Stimulated activated naive CD8-positive, alpha-beta T cell treated with anti-CD3 and anti-CD28 coated beads, Interleukin-15, Interleukin-2, amounts not matched to agents 100 ng/mL and 50 ng/mL, for 24 hours (primary cell): Measurements from ENCODE around the gene NSUN4.

Source experiments
- H3K27ac Mint-ChIP-seq: one replicate; pipeline ENCODE4 v1.8.0; 2021; ENCODE audit warnings: mild to moderate bottlenecking, mixed read lengths
- H3K27me3 Mint-ChIP-seq: one replicate; pipeline ENCODE4 v1.8.0; 2021; ENCODE audit warnings: mixed read lengths
- H3K36me3 Mint-ChIP-seq: one replicate; pipeline ENCODE4 v1.8.0; 2021; ENCODE audit warnings: low read depth, mixed read lengths
- H3K4me1 Mint-ChIP-seq: one replicate; pipeline ENCODE4 v1.8.0; 2021; ENCODE audit warnings: low read depth, mixed read lengths
- H3K4me3 Mint-ChIP-seq: one replicate; pipeline ENCODE4 v1.8.0; 2021; ENCODE audit warnings: mild to moderate bottlenecking, mixed read lengths
- H3K9me3 Mint-ChIP-seq: one replicate; pipeline ENCODE4 v1.8.0; 2021; ENCODE audit warnings: mixed read lengths

Gene NSUN4

DNA sequence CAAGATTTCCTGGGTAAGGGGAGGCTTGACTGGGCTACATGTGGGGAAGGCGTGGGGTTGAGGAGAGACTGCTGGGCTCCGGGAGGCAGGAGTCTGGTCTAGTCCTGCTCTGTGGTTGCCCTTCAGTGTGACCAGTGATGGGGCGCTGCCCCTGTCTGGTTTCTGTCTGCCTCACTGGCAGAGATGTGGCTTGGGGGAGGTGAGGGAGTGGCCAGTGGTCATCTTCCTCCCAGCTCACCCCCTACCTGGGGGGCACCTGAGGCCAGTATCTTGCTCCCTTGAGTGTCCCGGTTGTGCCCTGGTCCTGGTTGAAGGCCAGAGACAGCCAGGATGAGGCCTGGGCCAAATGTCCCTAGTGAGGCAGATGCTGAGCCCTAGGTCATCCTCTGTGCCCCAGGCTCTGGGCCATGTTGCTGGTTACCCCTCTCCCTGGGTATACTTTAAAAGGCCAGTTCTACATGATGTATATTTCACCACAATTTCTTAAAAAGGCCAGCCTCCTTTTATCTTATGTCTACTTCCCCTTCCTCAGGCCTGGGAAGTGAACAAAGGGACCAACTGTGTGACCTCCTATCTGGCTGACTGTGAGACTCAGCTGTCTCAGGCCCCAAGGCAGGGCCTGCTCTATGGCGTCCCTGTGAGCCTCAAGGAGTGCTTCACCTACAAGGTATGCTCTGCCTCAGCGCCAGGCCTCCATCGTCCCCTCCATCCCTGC lies 64.0 kb downstream of the NSUN4 start:
- Mint-ChIP-seq H3K36me3 (no peaks in the 10 kb centered on the region), H3K4me1 (no peaks in the 10 kb centered on the region), H3K27ac (no peak overlapping the region), H3K9me3 (no peaks in the 10 kb centered on the region), H3K4me3 (no peak overlapping the region), H3K27me3 (no peaks in the 10 kb centered on the region)

DNA sequence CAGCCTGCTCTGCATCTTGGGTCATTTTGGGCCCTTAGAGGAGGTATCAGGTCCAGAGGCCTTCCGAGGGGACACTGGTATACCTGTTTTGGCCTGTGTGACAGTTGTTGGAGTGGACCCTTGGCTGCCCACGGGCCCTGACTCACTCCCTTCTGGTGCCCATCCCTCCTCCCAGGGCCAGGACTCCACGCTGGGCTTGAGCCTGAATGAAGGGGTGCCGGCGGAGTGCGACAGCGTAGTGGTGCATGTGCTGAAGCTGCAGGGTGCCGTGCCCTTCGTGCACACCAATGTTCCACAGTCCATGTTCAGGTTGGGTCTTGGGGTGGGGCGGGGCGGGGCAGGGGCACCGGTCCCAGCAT lies 64.6 kb downstream of the NSUN4 start:
- Mint-ChIP-seq H3K36me3 (no peaks in the 10 kb centered on the region), H3K4me1 (no peaks in the 10 kb centered on the region), H3K27me3 (no peaks in the 10 kb centered on the region), H3K4me3 (no peak overlapping the region), H3K27ac (no peak overlapping the region), H3K9me3 (no peaks in the 10 kb centered on the region)

DNA sequence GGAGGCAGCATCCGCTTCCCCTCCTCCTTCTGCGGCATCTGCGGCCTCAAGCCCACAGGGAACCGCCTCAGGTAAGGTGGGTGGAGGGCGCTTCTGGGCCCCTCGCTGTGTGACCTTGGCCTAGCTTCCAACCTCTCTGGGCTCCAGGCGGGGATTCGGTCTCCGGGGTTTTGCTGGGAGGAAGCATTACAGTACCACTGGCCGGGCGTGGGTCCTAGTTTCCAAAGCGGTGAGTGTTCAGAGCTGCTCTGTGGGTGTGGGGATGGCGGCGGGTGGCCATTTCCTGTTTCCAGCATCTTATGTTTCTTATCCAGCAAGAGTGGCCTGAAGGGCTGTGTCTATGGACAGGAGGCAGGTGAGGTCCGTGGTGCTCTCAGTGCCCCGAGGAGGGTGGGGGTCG lies 65.1 kb downstream of the NSUN4 start:
- Mint-ChIP-seq H3K27ac (no peak overlapping the region), H3K36me3 (no peaks in the 10 kb centered on the region), H3K9me3 (no peaks in the 10 kb centered on the region)

DNA sequence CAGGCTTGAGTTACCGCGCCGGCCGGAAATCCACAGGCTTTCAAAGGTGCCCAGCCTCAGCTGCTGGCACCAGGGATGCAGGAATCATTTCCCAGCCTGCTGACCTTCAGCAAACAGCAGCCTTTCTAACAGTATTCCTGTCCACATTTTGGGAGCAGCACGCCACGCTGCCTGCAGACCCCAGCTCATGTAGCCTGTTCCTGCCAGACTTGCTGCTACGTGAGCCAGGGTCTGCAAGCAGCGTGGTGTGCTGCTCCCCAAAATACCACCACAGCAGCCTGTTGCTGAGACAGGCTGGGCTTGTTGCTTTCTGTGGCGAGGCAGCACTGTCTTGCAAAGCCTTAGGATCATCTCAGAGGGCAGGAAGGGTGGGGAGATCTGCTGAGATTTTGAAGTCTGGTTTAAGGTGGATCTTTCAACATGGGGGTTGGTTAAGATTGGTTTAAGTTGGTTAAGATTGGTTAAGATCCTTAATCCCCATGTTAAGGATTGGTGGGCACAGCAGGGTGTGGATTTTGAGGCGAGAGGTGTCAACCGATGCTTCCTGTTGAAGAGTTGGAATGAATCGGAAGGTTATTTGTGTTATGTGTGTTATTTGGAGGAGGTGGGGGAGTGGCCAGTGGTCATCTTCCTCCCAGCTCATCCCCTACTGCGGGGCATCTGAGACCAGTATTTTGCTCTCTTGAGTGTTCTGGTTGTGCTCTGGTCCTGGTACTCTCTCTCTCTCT lies 66.4 kb downstream of the NSUN4 start:
- no peak overlapping the region for H3K27ac Mint-ChIP-seq
- H3K9me3 Mint-ChIP-seq, result no peaks in the 10 kb centered on the region
- H3K4me1 Mint-ChIP-seq, result no peaks in the 10 kb centered on the region
- no peaks in the 10 kb centered on the region for H3K36me3 Mint-ChIP-seq
- no peaks in the 10 kb centered on the region for H3K27me3 Mint-ChIP-seq
- no peak overlapping the region for H3K4me3 Mint-ChIP-seq

More for the DNA sequence above, 65.1 kb downstream of the NSUN4 start:
- Mint-ChIP-seq H3K4me3 (no peak overlapping the region), H3K4me1 (no peaks in the 10 kb centered on the region), H3K27me3 (no peaks in the 10 kb centered on the region)

DNA sequence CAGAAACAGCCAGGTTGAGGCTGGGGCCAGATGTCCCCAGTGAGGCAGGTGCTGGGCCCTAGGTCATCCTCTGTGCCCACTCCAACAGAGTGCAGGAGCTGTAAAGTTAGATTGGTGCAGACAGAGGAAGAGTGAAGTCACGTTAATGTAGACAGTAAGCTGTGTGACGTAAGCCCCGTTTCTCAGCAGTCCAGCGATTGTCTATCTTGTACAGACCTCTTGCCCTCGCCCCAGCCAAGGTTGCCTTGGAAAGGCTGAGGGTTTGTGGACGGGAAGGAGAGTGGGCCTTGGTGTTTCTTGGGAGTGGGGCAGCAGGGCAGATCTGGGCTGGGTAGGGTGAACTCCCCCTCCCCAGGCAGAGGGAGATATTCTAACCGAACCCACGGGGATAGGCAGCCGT lies 67.0 kb downstream of the NSUN4 start:
- Mint-ChIP-seq H3K4me3 (no peak overlapping the region), H3K9me3 (no peaks in the 10 kb centered on the region)

DNA sequence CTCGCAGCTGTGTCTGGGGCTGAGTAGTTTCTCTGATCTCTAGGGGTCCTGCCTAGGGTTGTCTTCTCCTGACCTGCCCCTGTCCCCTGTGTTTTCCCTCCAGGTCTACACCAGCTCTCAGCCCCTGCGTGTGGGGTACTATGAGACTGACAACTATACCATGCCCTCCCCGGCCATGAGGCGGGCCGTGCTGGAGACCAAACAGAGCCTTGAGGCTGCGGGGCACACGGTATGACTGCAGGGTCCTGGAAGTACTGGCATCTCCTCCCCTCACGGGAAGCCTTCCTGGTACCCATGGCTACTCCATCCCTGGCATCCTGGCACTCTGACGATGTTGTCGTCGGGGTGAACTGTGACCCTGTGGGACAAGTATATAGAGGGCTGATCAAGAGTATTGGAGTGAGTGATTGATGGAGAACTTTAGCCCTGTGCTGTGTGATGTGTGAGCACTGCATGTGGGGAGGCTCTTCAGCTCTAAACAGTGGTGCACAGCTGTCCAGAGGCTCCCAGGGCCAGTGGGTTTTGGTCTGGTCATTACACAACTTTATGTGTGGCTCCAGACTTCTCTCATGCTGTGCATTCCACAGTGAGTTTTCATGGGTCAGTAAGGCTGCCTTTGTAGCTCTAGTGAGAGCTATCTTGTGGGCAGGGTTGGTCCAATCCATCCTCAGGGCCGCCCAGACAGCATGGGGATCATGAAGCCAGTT lies 67.9 kb downstream of the NSUN4 start:
- Mint-ChIP-seq H3K9me3 (no peaks in the 10 kb centered on the region), H3K36me3 (no peaks in the 10 kb centered on the region), H3K4me3 (no peak overlapping the region), H3K27ac (no peak overlapping the region), H3K4me1 (no peaks in the 10 kb centered on the region), H3K27me3 (no peaks in the 10 kb centered on the region)

More for the DNA sequence above, 67.0 kb downstream of the NSUN4 start:
- no peaks in the 10 kb centered on the region for H3K36me3 Mint-ChIP-seq
- no peak overlapping the region for H3K27ac Mint-ChIP-seq
- no peaks in the 10 kb centered on the region for H3K4me1 Mint-ChIP-seq
- H3K27me3 Mint-ChIP-seq, result no peaks in the 10 kb centered on the region

DNA sequence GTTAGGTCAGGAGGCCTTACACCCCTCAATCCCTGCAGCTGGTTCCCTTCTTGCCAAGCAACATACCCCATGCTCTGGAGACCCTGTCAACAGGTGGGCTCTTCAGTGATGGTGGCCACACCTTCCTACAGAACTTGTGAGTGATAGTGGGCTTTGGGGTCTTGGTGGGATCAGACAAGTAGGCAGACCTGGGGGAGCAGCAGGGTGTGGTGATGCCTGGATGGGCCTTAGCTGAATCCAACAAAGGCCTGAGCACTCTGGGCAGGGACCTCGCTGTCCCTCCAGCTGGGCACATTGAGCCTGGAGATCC lies 68.4 kb downstream of the NSUN4 start:
- H3K36me3 Mint-ChIP-seq, result no peaks in the 10 kb centered on the region
- no peak overlapping the region for H3K4me3 Mint-ChIP-seq
- no peaks in the 10 kb centered on the region for H3K27me3 Mint-ChIP-seq
- H3K9me3 Mint-ChIP-seq, result no peaks in the 10 kb centered on the region
- H3K27ac Mint-ChIP-seq, result no peak overlapping the region
- no peaks in the 10 kb centered on the region for H3K4me1 Mint-ChIP-seq

DNA sequence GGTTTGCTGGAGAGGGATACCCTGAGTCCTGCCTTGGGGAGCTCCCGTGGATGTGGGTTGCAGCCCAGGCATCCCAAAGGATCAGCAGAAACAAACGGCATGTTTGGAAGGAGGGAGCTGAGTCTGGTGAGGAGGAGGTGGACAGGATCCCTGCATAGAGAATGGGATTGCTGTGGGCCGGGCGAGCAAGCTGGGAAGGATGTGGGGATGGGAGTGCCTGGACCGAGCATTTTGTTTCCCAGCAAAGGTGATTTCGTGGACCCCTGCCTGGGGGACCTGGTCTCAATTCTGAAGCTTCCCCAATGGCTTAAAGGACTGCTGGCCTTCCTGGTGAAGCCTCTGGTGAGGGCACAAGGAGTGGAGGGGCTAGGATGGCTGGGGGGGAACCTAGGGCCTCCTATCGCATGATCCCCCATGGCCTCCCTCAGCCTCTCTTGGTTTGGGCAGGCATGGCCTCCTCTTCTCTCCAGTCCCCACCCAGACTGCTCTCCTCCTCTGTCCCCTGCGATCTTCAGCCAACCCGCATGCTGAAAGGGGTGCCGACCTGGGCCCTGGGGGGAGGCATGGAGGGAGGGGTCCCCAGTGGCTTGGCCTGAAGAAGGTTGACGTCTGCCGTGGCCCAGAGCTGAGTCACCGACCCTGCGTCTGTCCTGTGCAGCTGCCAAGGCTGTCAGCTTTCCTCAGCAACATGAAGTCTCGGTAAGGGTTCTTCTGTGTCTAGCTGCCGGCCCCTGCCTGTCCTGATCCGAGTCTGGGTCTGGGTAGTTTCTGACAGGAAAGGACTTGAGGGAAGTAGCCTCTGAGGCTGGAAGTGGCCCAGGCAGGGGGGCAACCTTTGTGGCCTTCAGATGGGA lies 69.8 kb downstream of the NSUN4 start:
- no peak overlapping the region for H3K27ac Mint-ChIP-seq
- no peaks in the 10 kb centered on the region for H3K27me3 Mint-ChIP-seq
- no peaks in the 10 kb centered on the region for H3K4me1 Mint-ChIP-seq
- H3K9me3 Mint-ChIP-seq, result no peaks in the 10 kb centered on the region
- no peaks in the 10 kb centered on the region for H3K36me3 Mint-ChIP-seq
- no peak overlapping the region for H3K4me3 Mint-ChIP-seq

DNA sequence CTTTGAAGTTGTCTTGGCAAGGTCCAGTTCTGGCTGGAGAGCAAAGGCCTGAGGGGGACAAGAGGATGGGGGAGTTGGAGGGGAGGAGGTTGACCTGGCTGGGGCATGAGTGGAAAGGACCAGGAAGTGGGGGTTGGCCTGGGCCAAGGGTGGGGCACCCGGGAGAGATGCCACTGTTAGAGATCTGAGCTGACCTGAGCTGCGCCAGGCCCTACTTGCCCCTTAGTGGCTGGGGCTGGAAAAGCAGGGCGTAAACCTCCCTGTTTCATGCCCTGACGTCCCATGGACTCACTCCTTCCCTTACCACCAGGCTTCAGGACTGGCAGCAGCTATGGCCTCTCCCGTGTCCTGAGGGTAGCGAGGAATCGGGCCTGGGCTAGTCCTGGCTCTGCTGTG lies 70.4 kb downstream of the NSUN4 start:
- H3K9me3 Mint-ChIP-seq, result no peaks in the 10 kb centered on the region
- H3K27ac Mint-ChIP-seq, result no peak overlapping the region
- H3K27me3 Mint-ChIP-seq, result no peaks in the 10 kb centered on the region

More for the DNA sequence above, 70.4 kb downstream of the NSUN4 start:
- H3K4me1 Mint-ChIP-seq, result no peaks in the 10 kb centered on the region
- no peaks in the 10 kb centered on the region for H3K36me3 Mint-ChIP-seq
- H3K4me3 Mint-ChIP-seq, result no peak overlapping the region
